HG02970 (cell line): ENCODE measurements around the gene SLC31A2.
"Not testable (repeated sequence)": the region's sequence is repeated elsewhere in the genome, so short reads cannot be mapped to it uniquely, and the experiment has no call there.

Experiments
- ATAC-seq: cut with Tn5 transposase; IDR thresholded peaks from one replicate; pipeline ENCODE4 v1.9.1; 2021; ENCODE audit warnings: mild to moderate bottlenecking, moderate library complexity, moderate number of reproducible peaks; ENCODE audit not compliant: unreplicated experiment, low FRiP score

Gene SLC31A2

DNA sequence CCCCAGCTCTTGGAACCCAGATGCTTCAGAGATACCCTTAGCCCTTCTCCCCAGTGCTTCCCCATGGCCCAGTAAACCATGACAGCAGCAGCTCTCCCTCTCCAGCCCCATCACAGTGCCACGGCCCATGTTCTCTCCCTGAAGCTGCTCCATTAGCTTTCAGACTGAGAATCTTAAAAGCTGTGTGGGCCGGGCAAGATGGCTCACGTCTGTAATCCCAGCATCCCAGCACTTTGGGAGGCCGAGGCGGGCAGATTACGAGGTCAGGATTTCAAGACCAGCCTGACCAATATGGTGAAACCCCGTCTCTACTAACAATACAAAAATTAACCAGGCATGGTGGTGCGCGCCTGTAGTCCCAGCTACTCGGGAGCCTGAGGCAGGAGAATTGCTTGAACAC, 1.2 kb upstream of the SLC31A2 start:
- ATAC-seq = not testable (repeated sequence)

DNA sequence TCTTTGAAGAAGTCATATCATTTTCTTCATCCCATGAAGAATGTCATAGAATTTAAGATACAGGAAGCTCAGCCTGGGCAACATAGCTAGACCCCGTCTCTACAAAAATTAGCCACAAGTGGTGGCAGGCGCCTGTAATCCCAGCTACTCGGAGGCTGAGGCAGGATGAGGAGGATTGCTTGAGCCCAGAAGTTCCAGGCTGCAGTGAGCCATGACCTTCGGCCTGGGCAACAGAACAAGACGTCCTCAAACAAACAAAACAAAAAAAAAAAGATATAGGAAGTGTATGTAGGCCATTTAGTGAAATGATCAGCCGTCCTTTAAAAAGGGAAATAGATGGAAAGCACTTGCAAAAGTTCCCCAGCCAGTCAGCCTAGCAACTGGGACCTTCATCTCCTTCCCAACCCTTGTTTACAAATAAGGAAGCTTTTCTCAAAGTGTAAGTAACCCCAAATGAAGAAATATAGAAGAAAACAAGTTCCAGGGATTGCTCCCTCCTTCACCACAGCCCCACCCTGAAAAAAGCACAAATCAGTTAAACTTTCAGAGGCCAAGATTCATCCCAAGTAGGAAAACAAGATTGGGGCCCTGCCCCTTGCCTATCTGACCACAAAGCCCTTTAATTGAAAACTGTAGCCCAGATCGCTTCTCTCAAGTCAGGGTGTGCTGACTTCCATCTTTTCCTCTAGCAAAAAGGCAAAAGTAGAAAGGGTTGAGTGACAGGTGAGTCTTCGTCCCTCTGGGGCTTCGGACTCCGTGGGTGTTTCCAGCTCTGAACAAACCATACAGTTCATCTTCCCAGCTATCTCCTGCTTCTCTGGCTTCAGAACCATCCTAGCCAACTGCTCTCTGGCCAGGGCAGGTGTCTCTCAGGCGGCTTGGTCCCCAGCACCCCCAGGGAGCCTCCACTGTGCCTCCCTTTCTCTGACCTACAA, 1.2 kb downstream of the SLC31A2 start:
- no peak for ATAC-seq

DNA sequence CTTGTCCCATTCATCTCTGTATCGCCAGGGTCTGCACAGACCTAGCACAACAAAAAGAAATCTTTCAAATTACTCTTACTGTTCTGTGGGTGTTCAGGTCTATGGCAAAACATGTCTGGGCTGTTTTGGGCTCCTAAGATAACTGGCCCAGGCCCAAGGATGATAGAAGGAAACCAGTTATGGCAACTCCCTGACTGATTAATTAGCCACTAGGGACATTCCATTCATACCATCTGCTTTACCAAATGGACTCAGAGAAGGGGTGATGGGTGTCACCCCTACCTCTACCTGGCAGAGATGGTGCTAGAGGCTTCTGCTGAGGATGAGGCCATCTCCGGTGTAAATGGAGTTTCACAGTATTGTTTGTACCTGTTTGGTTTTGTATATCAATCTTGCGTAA, 1.9 kb downstream of the SLC31A2 start:
- ATAC-seq = no peak

DNA sequence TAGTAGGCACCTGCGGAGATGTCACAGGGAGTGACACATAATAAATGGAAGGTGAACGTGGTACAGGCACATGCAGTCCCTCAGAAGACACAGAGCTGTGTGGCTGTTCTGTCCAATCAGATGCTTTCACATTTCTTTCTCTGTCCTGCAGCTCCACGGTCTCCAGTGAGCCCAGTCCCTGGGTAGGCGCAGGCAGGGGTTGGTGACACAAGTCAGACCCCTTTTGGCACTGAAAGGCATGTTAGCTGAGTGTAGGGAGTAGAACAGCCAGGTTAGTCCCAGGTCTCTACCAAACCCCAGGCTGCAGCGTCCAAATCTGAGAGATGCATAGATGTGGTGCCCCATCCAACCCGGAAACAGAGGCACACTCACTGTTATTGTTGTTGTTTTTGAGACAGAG, 2.8 kb downstream of the SLC31A2 start:
- ATAC-seq = no peak

DNA sequence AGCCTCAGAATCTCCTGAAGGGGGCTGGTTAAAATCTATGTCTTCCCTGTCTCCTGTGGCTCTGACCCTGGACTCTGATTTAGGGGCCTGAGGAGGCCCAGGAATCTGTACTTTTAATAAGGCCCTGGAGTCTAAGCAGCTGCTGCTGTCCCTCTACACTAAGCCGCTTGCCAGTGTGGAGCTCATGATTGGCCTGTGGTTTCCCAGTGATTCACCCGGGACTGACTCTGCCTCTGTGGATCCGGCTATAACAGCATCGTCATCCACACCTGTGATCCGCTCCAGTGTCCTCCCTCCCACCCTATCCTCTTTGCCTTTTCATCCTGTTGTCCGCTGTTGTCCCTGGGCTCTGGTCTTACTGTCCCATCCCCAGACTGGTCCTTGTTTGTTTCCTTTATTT, 3.7 kb downstream of the SLC31A2 start:
- ATAC-seq = no peak

DNA sequence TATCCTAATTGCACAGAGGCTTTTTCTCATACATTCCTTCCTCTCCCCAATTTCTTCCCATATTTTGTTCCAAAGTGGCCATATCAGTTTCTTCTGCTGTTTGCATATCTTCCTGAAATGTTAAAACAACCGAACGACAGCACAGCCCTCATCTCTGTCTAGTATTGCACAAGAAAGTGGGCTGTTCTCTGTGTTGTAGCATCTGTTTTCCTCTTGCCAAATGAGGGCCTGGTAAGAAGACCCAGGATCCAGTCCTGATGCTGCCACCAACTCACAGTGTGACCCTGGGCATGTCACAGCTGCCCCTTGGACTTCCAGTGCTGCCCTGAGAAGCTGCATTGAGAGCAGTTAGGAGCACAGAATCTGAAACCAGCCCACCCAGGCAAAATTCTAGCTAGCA, 4.1 kb downstream of the SLC31A2 start:
- no peak for ATAC-seq

DNA sequence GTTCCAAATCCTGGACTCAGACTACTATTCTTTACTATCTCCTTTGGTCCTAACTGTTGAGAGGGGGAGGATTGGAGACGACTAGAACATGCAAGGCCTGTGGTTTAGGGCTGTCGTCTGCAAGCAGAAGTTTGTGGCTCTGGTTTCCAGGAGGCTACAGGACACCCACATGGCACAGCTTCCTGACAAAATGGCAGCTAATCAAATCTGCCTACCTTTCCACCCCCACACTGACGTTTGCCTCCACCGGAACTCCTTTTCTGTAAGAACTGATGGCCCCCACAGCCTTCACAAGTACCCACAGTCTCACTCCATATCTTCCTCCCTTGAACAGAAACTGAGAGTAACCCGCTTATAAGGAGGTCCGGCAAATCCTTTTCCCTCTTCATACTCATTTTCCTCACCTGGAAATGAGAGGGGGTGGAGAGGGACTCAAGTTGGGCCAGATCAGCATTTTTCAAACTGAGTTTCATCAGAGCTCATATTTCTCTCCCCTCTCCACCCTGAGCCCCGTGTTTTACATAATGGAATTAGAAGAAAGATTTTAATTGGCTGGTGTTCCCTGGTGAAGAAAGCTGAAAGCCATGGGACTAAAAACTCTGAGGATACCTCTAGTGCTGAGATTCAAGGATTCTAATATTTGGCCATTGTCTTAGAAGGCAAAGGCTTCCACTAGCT, 5.2 kb downstream of the SLC31A2 start:
- ATAC-seq = no peak

DNA sequence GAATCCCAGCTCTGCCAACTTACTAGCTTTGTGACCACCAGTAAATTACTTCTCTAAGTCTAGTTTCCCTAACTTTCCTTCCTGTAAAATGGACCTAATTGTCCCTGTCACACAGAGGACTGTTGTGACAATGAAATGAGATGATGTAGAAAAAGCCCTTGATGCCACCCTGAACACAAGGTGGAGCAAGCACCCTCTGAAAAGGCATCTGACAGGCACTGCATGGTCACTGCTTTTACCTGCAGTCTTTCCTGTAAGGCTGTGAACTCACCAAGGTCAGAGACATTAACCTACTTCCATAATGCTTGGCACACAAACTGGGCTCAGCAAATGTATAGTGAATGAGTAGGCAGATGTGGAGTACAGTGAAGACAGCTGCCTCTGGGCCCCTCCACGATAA, 6.1 kb downstream of the SLC31A2 start:
- ATAC-seq = no peak

DNA sequence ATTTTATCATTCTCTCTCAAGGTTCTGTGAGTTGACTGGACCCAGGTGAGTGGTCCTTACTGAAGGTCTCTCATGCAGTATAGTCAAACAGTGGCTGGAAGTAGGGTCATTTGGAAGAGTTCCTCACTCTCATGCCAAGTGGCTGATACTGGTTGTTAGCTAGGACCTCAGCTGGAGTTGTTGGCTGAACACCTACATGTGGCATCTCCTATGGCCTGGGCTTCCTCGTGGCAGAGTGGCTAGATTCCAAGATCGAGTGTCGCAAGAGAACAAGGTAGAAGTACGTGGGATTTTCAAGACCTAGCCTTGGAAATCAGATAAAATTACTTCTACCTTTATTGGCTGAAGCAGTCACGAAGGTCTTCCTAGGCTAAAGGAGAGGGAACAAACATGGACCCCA, 7.6 kb downstream of the SLC31A2 start:
- no peak for ATAC-seq

DNA sequence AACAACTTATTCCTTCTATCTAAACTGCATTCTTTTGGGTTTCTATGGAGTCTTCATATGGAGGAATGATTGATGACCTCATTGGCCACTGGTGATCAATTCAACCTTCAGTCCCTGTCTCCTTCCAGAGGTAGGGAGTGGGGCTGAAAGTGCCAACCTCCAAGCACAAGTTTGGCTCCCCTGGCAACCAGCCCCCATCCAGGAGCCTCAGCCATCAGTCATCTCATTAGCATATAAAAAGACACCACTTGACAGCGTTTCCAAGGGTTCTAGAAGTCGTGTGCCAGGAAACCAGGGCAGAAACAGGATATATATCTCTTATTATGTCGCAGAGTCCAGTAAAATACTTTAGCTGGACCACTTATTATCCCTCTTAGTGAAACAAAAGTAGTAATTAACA, 9.8 kb downstream of the SLC31A2 start:
- ATAC-seq = no peak

DNA sequence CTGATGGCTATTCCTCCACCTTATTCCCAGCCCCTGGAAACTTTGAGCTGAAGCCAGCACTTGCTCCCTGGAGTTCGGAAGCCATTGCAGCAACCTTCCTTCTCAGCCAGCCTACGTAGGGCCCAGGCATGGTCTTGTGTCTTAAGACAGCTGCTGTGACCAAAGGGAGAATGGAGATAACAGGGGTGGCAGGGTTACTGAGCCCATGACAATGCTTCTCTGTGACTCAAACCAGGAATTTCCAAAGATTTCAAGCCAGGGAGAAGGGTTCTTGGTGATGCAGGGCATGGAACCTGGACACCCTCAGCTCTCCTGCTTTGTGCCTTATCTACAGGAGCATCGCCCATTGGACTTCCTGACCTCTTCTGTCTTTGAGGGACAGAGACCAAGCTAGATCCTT, 12.2 kb downstream of the SLC31A2 start:
- ATAC-seq = no peak

DNA sequence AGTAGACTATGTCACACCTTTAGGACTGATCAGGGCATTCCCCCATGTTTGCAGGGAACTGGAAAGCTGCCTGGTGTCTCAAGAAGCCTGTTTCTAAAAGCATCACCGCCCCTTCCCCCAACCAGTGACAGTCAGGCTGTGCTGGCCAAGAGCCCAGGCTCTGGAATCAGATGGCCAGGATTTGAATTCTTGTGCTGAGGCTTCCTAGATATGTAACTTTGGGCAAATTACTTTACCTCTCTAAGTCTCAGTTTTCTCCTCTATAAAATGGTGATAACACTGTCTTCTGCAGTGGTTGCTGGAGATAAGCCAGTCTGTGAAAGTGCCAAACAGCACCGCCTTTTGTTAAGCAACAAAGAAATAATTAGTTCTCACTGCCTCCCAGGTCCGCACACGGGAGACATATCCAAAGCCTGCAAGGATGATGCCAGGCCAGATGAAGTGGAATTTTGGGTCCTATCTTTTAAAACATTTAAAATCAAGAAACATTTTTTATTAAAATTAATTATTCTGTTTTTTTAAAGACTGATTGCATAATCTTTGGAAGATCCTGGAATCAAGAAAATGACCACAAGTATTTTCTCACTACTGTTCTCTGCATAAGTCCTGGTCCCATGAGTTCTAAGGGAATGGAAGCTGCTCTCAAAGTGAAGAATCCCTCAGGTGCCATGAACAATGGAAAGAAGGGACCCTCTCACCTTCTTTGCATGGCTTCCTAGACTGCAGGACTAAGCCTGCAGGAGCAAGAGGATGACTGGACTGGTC, 13.9 kb downstream of the SLC31A2 start:
- ATAC-seq = no peak

DNA sequence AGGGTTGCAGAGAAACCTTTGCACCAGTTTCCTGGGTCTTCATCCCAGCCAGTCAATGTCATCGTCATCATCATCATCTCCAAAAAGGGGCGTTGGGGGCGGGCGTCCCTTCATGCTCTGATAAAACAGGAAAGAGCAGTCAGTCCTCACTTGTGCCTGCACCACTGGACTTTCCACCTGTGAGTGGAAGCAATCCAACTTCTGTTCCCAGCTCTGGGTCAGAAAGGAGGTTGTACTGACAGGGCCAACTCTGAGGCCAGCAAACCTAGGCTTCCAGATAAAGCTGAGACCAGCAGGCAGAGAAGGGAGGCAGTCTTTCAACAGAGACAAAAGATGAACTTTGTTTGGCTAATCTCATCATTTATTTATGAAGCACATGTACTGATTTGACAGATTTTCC, 15.2 kb downstream of the SLC31A2 start:
- no peak for ATAC-seq

DNA sequence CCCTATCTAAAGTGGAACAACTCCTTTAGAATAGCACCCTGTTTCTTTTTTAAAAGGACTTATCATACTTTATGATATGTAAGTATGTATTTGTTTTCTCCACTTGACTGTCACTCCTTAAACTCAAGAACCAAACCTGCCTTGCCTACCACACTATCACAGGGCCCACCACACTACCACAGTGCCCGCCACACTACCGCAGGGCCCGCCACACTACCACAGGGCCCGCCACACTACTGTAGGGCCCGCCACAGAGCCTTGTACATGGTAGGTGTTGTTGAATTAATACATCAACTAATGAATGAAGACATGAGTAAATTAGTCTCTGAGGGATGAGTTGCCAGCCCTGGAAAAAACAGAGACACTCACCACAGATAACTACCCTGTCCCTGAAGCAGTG, 18.0 kb downstream of the SLC31A2 start:
- no peak for ATAC-seq

DNA sequence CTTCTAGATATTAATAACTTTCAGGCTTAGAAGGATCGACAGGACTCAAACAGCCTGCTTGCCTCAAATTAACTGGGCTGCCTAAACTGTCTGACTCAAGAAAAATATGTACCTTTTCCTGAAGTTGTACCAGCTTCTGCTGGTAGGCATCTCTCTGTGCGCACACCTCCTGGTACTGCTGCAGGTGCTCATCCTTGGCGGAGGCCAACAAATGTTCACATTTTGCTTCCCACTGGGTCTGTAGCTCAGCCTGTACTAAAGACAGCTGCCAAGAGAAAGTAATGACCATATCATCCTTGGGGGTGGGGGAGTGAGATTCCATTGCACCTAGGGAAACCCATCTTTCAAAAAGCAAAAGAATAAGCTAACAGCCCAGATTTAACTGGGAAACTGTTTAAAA, 22.5 kb downstream of the SLC31A2 start:
- no peak for ATAC-seq

DNA sequence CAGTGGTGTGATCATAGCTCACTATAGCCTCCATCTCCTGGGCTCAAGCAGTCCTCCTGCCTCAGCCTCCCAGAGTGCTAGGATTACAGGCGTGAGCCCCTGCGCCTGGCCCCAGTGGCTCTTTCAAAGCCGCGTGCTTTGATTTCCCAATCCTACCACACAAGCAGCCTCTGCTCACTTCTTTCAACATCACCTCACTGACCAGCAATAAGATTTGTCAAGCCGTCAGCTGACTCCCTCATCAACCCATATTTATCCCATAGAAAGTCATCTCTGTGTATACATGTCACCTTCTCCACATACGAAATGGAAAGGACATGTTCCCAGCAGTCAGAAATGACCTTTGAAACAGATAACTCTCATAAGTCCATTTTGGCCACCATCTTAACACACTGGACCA, 26.0 kb downstream of the SLC31A2 start:
- no peak for ATAC-seq

DNA sequence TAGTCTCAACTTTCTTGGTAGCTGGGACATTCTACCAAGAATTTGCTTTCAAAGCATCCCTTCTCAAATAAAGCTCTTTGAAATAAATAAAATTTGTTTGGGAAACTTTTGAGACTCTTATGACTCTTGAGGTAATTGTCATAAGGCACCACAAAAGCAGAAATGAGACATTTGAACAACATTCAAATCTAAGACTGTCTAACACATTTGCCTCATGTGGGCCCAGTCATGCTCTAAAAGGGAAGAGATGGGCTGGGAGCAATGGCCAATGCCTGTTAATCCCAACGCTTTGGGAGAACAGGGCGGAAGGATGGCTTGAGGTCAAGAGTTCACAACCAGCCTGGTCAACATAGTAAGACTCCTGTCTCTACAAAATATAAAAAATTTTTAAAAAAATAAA, 26.4 kb downstream of the SLC31A2 start:
- no peak for ATAC-seq

DNA sequence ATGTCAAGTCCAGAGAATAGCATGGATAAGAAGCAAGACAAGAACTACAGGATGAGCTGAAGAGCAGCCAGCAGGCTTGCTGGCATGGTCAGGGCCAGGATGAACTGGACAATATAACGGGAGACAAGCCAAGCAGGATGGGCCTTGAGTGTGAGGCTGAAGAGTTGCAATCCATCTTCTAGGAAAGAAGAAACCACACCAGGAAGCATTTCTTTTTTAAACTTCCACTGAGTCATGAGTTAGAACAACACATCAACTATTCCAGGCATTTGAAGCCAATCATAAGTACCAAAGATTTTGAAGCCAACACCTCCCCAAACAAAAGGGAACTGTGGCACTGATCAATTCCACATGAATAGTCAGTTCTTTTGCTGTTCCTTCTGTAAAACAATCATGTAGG, 27.3 kb downstream of the SLC31A2 start:
- ATAC-seq = no peak

DNA sequence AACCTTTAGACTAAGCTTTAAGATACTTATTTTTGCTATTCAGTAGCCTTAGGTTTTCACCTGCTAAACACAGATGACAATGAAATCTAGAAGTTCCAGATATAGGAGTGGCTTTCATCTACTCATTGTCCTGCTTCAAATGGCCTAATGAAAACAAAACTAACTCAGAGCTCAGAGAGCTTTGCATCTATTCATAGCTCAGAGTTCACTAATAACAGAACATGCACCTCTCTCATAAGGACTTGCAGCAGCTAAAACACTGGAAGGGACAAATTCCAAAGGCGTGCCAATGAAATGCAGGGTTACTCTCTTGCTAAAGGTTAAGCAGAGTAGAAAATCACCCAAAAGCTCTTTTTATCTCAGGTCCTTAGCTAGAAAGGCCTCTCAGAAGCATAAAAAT, 29.0 kb downstream of the SLC31A2 start:
- ATAC-seq = no peak

DNA sequence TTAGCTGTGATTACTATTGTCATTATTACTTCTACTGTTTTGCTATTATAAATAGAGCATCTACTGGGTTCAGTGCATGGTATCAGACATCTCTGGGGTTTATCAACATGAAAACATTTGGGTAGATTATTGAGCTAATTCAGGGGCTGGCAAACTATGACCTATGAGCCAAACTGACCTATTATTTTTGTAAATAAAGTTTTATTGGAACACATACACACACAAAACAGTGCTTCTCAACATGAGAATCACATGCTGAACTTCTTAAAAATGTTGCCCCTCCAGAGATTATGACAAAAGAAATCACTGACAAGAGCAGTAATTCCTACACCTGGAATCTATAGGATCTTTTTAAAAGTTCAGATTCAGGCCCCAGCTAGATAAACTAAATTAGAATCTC, 30.4 kb downstream of the SLC31A2 start:
- no peak for ATAC-seq

DNA sequence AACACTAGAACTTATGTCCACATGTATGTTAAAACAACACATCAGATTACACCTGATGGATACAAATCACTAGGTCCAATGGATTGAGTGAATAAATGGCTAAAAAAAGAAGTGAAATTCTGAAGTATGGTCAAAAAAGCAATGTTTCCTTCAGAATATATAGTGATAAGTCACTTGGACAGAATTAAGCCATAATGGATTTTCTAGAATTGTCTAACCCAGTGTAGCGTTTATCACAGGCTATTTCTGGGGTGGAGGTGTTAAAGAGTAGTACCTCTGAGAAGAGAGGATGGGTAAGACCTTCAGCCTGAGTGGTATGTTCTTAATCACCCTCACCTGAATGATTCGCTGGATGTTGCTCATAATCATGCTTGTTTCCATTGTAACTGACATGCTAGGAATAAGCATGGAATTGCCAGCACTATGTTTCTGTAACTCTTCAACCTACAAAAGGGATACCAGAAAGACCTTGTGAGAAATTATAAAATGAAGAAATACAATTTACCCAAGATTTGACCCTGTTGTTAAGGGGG, 33.2 kb downstream of the SLC31A2 start:
- no peak for ATAC-seq
